Stimulated activated CD4-positive, alpha-beta T cell treated with anti-CD3 and anti-CD28 coated beads, Interleukin-4, amount 100 ng/mL, for 4 hours (primary cell): ENCODE results near the gene ANTXRL.
"Not testable (repeated sequence)": the region's sequence is repeated elsewhere in the genome, so short reads cannot be mapped to it uniquely, and the experiment has no call there.

Source experiments
- DNase-seq, 2 experiments: peaks; one replicate each; pipeline ENCODE4 v3.0.0-alpha.2; 2020

Gene ANTXRL

GRCh38 chr10:46277840-46278239 is 9.0 kb upstream of the ANTXRL start:
- DNase-seq: no peak

- not testable (repeated sequence) for DNase-seq
Observed at GRCh38 chr10:46282421-46282831, 4.4 kb upstream of the ANTXRL start.

- peak; percentile 59 to 64 for DNase-seq
Observed at GRCh38 chr10:46282842-46283574, 3.8 kb upstream of the ANTXRL start.

GRCh38 chr10:46283580-46284285 is 3.1 kb upstream of the ANTXRL start:
- DNase-seq: no peak

- peak; percentile 60 to 74 for DNase-seq
Observed at GRCh38 chr10:46284286-46285229, 2.2 kb upstream of the ANTXRL start.

GRCh38 chr10:46285300-46285699 is 1.5 kb upstream of the ANTXRL start:
- DNase-seq: no peak

GRCh38 chr10:46285966-46286620 is 704 bp upstream of the ANTXRL start:
- no peak for DNase-seq

GRCh38 chr10:46287846-46288477 is 1.2 kb downstream of the ANTXRL start:
- DNase-seq: no peak

GRCh38 chr10:46288601-46289206 is 1.9 kb downstream of the ANTXRL start:
- no peak for DNase-seq

- no peak for DNase-seq
Observed at GRCh38 chr10:46289209-46289810, 2.5 kb downstream of the ANTXRL start.

GRCh38 chr10:46290101-46290886 is 3.5 kb downstream of the ANTXRL start:
- DNase-seq: no peak

- no peak for DNase-seq
Observed at GRCh38 chr10:46291817-46292572, 5.2 kb downstream of the ANTXRL start.

- no peak for DNase-seq
Observed at GRCh38 chr10:46292573-46293023, 5.8 kb downstream of the ANTXRL start.

GRCh38 chr10:46293228-46293627 is 6.4 kb downstream of the ANTXRL start:
- DNase-seq: no peak

- DNase-seq: no peak
Observed at GRCh38 chr10:46293832-46294640, 7.2 kb downstream of the ANTXRL start.

GRCh38 chr10:46294641-46295220 is 7.9 kb downstream of the ANTXRL start:
- no peak for DNase-seq

GRCh38 chr10:46295350-46296010 is 8.7 kb downstream of the ANTXRL start:
- not testable (repeated sequence) for DNase-seq

GRCh38 chr10:46296086-46296485 is 9.3 kb downstream of the ANTXRL start:
- DNase-seq: not testable (repeated sequence)
